ENCODE measurements around the gene SUCLA2. TPM values are rescaled to one million over a fixed set of nuclear protein-coding genes. Genes with fewer than 3 reads are reported as not detected.

Gene SUCLA2
- total and polyA plus RNA-seq, 12 donors, result 20.4 to 104 (median 55.3) TPM

GRCh38 chr13:47896111-47896510 is 105.0 kb downstream of the SUCLA2 start:
- H3K4me1 ChIP-seq (replicated peaks in 1 of 2), result peaks cover 0 to 3% of the 10 kb centered on the region in 2 donors
- 57 to 81% (median 76%) methylated on average over 1 to 5 of the region's 5 CpGs for WGBS, 4 donors
- TF ChIP-seq POLR2A (IDR thresholded peaks at IDR 0.05), result no peak
- TF ChIP-seq, protein P1, sequence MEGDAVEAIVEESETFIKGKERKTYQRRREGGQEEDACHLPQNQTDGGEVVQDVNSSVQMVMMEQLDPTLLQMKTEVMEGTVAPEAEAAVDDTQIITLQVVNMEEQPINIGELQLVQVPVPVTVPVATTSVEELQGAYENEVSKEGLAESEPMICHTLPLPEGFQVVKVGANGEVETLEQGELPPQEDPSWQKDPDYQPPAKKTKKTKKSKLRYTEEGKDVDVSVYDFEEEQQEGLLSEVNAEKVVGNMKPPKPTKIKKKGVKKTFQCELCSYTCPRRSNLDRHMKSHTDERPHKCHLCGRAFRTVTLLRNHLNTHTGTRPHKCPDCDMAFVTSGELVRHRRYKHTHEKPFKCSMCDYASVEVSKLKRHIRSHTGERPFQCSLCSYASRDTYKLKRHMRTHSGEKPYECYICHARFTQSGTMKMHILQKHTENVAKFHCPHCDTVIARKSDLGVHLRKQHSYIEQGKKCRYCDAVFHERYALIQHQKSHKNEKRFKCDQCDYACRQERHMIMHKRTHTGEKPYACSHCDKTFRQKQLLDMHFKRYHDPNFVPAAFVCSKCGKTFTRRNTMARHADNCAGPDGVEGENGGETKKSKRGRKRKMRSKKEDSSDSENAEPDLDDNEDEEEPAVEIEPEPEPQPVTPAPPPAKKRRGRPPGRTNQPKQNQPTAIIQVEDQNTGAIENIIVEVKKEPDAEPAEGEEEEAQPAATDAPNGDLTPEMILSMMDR (IDR thresholded peaks at IDR 0.05), result no peak
- no peaks in the 10 kb centered on the region for H3K36me3 ChIP-seq (replicated peaks in 1 of 2)
- H3K9me3 ChIP-seq (replicated peaks in 1 of 3), result no peaks in the 10 kb centered on the region
- H3K27ac ChIP-seq, result no peak overlapping the region
- intact Hi-C loops (cut with DNase I), result no loop called here
- H3K27me3 ChIP-seq, result no peaks in the 10 kb centered on the region
- DNase-seq, result no peak
- H3K4me3 ChIP-seq, result no peak overlapping the region

DNA sequence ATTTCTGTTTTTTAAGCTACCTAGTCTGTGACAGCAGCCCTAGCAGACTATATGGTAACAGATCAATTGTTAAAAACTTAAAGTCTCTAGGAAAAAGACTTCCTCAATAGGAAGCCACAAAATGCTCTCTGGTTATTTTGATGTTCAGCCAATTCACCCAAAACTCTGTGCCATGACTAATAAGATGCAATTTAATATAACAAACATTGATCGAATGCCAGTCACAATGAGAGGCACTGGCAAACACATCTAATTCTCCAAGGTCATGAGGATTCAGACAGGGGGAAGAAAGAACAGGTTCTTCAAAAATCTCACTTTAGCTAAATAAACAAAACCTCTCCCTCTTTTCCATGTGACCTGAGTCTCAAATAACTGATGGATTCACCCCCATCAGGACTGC is 107.5 kb downstream of the SUCLA2 start:
- H3K4me1 ChIP-seq (replicated peaks in 1 of 2), result peaks cover 0 to 3% of the 10 kb centered on the region in 2 donors
- TF ChIP-seq POLR2A (IDR thresholded peaks at IDR 0.05), result no peak
- TF ChIP-seq, protein P1 (IDR thresholded peaks at IDR 0.05), result no peak
- H3K36me3 ChIP-seq (replicated peaks in 1 of 2), result no peaks in the 10 kb centered on the region
- no peak overlapping the region for H3K27ac ChIP-seq
- WGBS, 4 donors, result 28 to 56% (median 47%) methylated on average over 1 of the region's 1 CpG
- no peak for DNase-seq
- intact Hi-C loops (cut with DNase I), result no loop called here
- no peaks in the 10 kb centered on the region for H3K9me3 ChIP-seq (replicated peaks in 1 of 3)
- no peak overlapping the region for H3K4me3 ChIP-seq
- no peaks in the 10 kb centered on the region for H3K27me3 ChIP-seq

Other genes starting within 250 kb of the SUCLA2 start
- 10 to 100 TPM in 7 of 9 donors, 1 to 10 TPM in 2; 4.0 to 18.4 (median 12.0) TPM for gene NUDT15, start 36.5 kb upstream of the SUCLA2 start, total RNA-seq
- gene NUDT15, start 36.5 kb upstream of the SUCLA2 start, polyA plus RNA-seq, result 10 to 100 TPM; 12.1 to 20.1 (median 13.6) TPM
- gene MED4, start 93.8 kb upstream of the SUCLA2 start, total RNA-seq, result 10 to 100 TPM; 12.9 to 47.7 (median 35.7) TPM
- 10 to 100 TPM; 33.5 to 93.1 (median 45.7) TPM for gene MED4, start 93.8 kb upstream of the SUCLA2 start, polyA plus RNA-seq
- 100 to 1,000 TPM; 381 to 935 (median 735) TPM for gene ITM2B, start 231.9 kb upstream of the SUCLA2 start, total RNA-seq
- 1,000 to 10,000 TPM in 1 of 3 donors, 100 to 1,000 TPM in 2; 229 to 1,235 (median 504) TPM for gene ITM2B, start 231.9 kb upstream of the SUCLA2 start, polyA plus RNA-seq

All from adrenal gland (tissue), 12 donors.